Adipocyte (in vitro differentiated cells): Measurements from ENCODE around the gene RLN2.
A peak's percentile ranks its signal among the peaks of the same experiment; 100 is the strongest.
"Not testable (repeated sequence)": the region's sequence is repeated elsewhere in the genome, so short reads cannot be mapped to it uniquely, and the experiment has no call there.

ENCODE experiments used
- DNase-seq: peaks from one replicate; pipeline ENCODE4 v3.0.0-alpha.2; 2015; ENCODE audit warnings: low read depth
- H3K27me3 ChIP-seq: replicated peaks from 2 replicates; pipeline ENCODE4 v1.7.0; 2013; ENCODE audit warnings: mild to moderate bottlenecking, low read length, moderate library complexity; ENCODE audit not compliant: control insufficient read depth, insufficient read depth
- H3K36me3 ChIP-seq: 2 replicates; pipeline ENCODE4 v1.7.0; 2013; ENCODE audit warnings: low read length, mild to moderate bottlenecking, moderate library complexity; ENCODE audit not compliant: control insufficient read depth, insufficient read depth, severe bottlenecking
- H3K4me1 ChIP-seq: 2 replicates; pipeline ENCODE4 v1.7.0; 2013; ENCODE audit warnings: mild to moderate bottlenecking, low read length, moderate library complexity; ENCODE audit not compliant: control insufficient read depth, insufficient read depth
- H3K4me3 ChIP-seq: 2 replicates; pipeline ENCODE4 v1.7.0; 2013; ENCODE audit warnings: mild to moderate bottlenecking, low read length, moderate library complexity
- H3K9ac ChIP-seq: 2 replicates; pipeline ENCODE4 v1.7.0; 2013; ENCODE audit warnings: mild to moderate bottlenecking, low read length, moderate library complexity
- H3K9me3 ChIP-seq: 2 replicates; pipeline ENCODE4 v1.7.0; 2013; ENCODE audit warnings: mild to moderate bottlenecking, low read length, moderate library complexity; ENCODE audit not compliant: control insufficient read depth

Gene RLN2

DNA sequence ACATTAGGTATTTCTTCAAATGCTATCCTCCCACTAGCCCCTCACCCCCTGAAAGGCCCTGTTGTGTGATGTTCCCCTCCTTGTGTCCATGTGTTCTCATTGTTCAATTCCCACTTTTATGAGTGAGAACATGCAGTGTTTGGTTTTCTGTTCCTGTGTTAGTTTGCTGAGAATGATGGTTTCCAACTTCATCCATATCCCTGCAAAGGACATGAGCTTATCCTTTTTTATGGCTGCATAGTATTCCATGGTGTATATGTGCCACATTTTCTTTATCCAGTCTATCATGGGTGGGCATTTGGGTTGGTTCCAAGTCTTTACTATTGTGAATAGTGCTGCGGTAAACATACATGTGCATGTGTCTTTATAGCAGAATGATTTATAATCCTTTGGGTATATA lies 11.9 kb upstream of the RLN2 start:
- H3K4me1 ChIP-seq, H3K36me3 ChIP-seq, H3K9ac ChIP-seq, H3K4me3 ChIP-seq, DNase-seq, H3K27me3 ChIP-seq: not testable (repeated sequence)
- H3K9me3 ChIP-seq, result peaks cover 16% of the 10 kb centered on the region

GRCh38 chr9:5315187-5315923 lies 10.8 kb upstream of the RLN2 start:
- H3K4me3 ChIP-seq, result no peak overlapping the region
- peaks cover under 1% of the 10 kb centered on the region for H3K27me3 ChIP-seq
- no peaks in the 10 kb centered on the region for H3K4me1 ChIP-seq
- H3K9ac ChIP-seq, result no peak overlapping the region
- no peak for DNase-seq
- peaks cover 16% of the 10 kb centered on the region for H3K9me3 ChIP-seq
- no peaks in the 10 kb centered on the region for H3K36me3 ChIP-seq

GRCh38 chr9:5310851-5311250 lies 6.3 kb upstream of the RLN2 start:
- Histone ChIP-seq H3K4me3 (no peak overlapping the region), H3K9ac (no peak overlapping the region), H3K27me3 (peaks cover 20% of the 10 kb centered on the region), H3K4me1 (no peaks in the 10 kb centered on the region), H3K9me3 (peaks cover 14% of the 10 kb centered on the region), H3K36me3 (no peaks in the 10 kb centered on the region)
- DNase-seq, result no peak

DNA sequence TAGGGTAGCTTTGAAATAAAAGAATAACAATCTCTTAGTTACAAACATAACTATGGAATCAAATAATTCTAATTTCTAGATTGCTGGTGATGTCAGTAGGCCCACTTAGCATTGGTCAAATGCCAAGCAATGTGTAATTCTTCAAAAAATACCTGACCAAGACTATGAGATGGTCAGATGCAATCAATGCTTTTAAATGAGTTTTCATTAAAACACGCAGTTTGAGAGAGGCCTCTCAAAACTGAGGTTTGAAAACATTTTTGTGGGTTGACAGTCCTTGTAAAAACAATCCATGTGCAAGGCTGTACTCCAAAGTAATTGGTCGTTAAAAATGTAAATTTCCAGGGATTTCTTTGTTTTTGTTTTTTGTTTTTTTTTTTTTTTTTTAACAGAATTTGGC lies 1.2 kb upstream of the RLN2 start:
- no peak for DNase-seq
- Histone ChIP-seq H3K9me3 (no peaks in the 10 kb centered on the region), H3K4me3 (no peak overlapping the region), H3K27me3 (peaks cover 20% of the 10 kb centered on the region), H3K36me3 (no peaks in the 10 kb centered on the region), H3K9ac (no peak overlapping the region), H3K4me1 (no peaks in the 10 kb centered on the region)

- H3K27me3 ChIP-seq, result no peaks in the 10 kb centered on the region
- no peaks in the 10 kb centered on the region for H3K36me3 ChIP-seq
- no peak overlapping the region for H3K9ac ChIP-seq
- no peaks in the 10 kb centered on the region for H3K4me1 ChIP-seq
- no peaks in the 10 kb centered on the region for H3K9me3 ChIP-seq
- no peak for DNase-seq
- H3K4me3 ChIP-seq, result no peak overlapping the region
Measured at GRCh38 chr9:5301544-5301943, 3.0 kb downstream of the RLN2 start.

DNA sequence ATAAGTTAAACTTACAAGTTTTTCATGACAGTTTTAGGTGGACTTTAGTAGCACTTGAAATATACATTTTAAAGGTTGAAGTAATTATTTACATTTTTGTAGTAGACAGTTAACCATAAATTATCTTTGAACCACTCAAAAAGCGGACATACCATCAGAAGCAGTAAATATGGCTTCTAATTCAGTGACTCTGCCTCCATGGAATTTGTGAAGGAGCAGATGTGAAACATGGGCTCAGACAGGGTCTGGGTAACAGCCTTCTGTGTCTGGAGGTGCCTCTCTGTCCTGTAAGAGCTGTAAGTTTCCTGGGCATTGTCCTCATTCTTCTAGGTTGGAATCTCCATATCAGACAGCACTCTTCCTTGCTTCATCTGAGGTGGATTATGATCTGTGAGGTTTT lies 12.4 kb downstream of the RLN2 start:
- H3K4me3 ChIP-seq, result no peak overlapping the region
- no peak for DNase-seq
- H3K9ac ChIP-seq, result no peak overlapping the region
- no peaks in the 10 kb centered on the region for H3K27me3 ChIP-seq
- peaks cover 8% of the 10 kb centered on the region for H3K9me3 ChIP-seq
- H3K36me3 ChIP-seq, result no peaks in the 10 kb centered on the region
- no peaks in the 10 kb centered on the region for H3K4me1 ChIP-seq

- no peak overlapping the region for H3K9ac ChIP-seq
- no peaks in the 10 kb centered on the region for H3K36me3 ChIP-seq
- no peak for DNase-seq
- H3K27me3 ChIP-seq, result no peaks in the 10 kb centered on the region
- H3K9me3 ChIP-seq, result peaks cover under 1% of the 10 kb centered on the region
- no peak overlapping the region for H3K4me3 ChIP-seq
- no peaks in the 10 kb centered on the region for H3K4me1 ChIP-seq
Measured at GRCh38 chr9:5288591-5288990, 15.9 kb downstream of the RLN2 start.

DNA sequence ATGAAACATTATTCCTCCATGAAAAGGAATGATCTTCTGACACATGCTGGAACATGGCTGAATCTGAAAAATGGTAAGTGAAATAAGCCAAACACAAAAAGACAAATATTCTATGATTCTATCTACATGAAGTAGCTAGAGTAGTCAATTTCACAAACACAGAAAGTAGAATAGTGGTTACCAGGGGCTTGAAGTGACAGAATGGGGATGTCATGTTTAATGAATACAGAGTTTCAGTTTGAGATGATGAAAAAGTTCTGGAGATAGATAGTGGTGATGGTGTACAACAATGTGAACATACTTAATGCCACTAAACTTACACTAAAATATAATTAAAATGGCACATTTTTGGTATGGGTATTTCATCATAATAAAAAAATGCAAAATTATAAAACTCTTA lies 18.3 kb downstream of the RLN2 start:
- Histone ChIP-seq H3K4me3 (no peak overlapping the region), H3K36me3 (no peaks in the 10 kb centered on the region), H3K4me1 (no peaks in the 10 kb centered on the region), H3K27me3 (no peaks in the 10 kb centered on the region), H3K9me3 (no peaks in the 10 kb centered on the region), H3K9ac (no peak overlapping the region)
- DNase-seq, result no peak

- H3K4me3 ChIP-seq, result no peak overlapping the region
- H3K36me3 ChIP-seq, result no peaks in the 10 kb centered on the region
- no peaks in the 10 kb centered on the region for H3K27me3 ChIP-seq
- no peaks in the 10 kb centered on the region for H3K9me3 ChIP-seq
- no peak for DNase-seq
- H3K4me1 ChIP-seq, result no peaks in the 10 kb centered on the region
- no peak overlapping the region for H3K9ac ChIP-seq
Measured at GRCh38 chr9:5278486-5278885, 26.0 kb downstream of the RLN2 start.

DNA sequence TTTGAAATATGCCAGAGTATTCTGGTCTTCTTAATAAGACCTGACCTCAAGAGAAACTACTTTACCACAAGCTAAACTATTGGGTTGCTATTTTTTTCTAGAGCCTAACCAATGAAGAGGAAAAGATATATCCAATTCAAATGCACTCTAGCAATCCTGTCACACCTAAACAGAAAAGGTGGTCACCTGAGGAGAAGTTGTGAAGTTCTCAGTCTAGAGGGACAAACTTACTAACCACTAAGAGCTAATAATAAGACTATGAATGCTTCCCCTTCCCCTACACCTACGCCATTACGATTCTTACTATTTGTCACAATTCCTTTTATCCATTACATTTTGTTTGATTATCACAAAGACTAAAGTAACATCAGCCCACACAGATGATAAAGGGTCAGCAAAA lies 29.7 kb downstream of the RLN2 start:
- no peak overlapping the region for H3K4me3 ChIP-seq
- no peaks in the 10 kb centered on the region for H3K9me3 ChIP-seq
- H3K4me1 ChIP-seq, result no peaks in the 10 kb centered on the region
- no peak for DNase-seq
- H3K27me3 ChIP-seq, result no peaks in the 10 kb centered on the region
- H3K36me3 ChIP-seq, result no peaks in the 10 kb centered on the region
- no peak overlapping the region for H3K9ac ChIP-seq

DNA sequence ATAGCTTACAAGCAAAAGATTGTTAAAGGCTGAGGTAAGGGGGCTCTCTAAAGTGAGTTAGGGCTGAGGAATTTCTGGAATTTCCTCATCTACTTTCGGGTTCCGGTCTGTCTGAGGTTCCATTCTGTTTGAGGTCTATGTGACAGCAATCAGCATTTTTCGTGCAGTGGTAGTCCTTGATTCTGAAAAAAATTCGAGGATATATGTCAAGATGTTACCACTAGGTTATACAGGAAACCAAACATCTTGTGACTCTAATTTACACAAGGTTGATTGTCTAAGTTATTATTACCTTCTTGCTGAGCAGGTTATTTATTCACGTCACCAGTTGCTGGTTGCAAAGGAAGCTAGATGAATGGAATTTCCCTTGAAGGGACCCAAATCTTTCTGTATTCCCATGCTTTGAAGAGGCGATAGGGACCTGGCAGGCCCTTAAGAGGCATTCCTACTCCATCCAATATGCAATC lies 35.2 kb downstream of the RLN2 start:
- H3K4me3 ChIP-seq, result no peak overlapping the region
- DNase-seq, result peak; percentile 18
- no peaks in the 10 kb centered on the region for H3K9me3 ChIP-seq
- H3K9ac ChIP-seq, result no peak overlapping the region
- no peaks in the 10 kb centered on the region for H3K4me1 ChIP-seq
- no peaks in the 10 kb centered on the region for H3K36me3 ChIP-seq
- H3K27me3 ChIP-seq, result no peaks in the 10 kb centered on the region

DNA sequence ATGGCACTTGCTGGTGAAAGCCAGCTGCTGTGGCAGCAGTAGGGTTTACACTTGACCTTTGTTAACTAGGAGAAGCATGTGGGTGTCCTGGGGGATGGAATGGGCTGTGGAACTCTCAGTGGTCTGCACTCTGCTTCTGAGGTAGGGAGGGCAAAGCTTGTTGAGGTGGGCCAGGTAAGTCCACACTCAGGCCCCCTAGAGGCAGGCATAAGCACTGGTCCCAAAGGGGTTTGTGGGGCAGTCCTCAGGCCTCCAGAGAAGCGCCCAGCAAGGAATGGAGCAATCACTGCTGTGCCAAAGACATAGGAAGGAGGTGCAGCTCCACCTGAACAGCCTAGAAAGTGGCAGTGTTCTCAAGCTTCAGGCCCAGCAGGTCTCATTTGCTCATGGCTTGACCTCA lies 38.6 kb downstream of the RLN2 start:
- Histone ChIP-seq H3K4me3 (no peak overlapping the region), H3K9ac (no peak overlapping the region), H3K27me3 (no peaks in the 10 kb centered on the region), H3K36me3 (no peaks in the 10 kb centered on the region), H3K9me3 (no peaks in the 10 kb centered on the region), H3K4me1 (peaks cover 15% of the 10 kb centered on the region)
- DNase-seq, result no peak
